ENCODE data around the gene CCL11. TPM values are rescaled to one million over a fixed set of nuclear protein-coding genes. Genes with fewer than 3 reads are reported as not detected.

CCL11 gene
- total RNA-seq, 1 donor from 2014 or later = not detected

DNA sequence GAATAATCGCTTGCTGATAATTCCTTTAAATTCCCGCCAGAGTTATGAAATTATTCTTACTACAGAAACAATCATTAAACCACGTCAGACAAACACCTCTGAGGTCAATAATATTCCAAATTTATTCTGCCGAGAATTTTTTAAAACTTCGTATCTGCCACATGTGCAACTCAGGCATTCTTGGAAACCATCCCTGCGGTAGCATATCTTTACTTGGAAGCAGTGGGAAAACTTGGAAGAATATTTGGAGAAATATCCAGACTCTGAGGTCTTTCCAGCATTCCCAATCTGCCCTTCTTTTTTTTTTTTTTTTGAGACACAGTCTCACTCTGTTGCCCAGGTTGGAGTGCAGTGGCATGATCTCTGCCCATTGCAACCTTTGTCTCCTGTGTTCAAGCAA lies 2.0 kb upstream of the CCL11 start:
- H3K27ac ChIP-seq = no peak overlapping the region
- H3K79me2 ChIP-seq (ENCODE audit: low read depth) = no peaks in the 10 kb centered on the region
- H3K27me3 Mint-ChIP-seq (ENCODE audit: insufficient read depth, low read depth) = peaks cover 5% of the 10 kb centered on the region
- DNase-seq (ENCODE audit: low spot score) = no peak
- H3K27me3 ChIP-seq = no peaks in the 10 kb centered on the region
- H3K36me3 Mint-ChIP-seq = no peaks in the 10 kb centered on the region
- no peaks in the 10 kb centered on the region for H4K20me1 ChIP-seq (ENCODE audit: low read depth)
- H3K27ac Mint-ChIP-seq = no peak overlapping the region
- no peaks in the 10 kb centered on the region for H3F3A ChIP-seq (ENCODE audit: low read depth)
- no peaks in the 10 kb centered on the region for H3K9me3 ChIP-seq (ENCODE audit: low read depth)
- H3K9me3 Mint-ChIP-seq = peaks cover 3% of the 10 kb centered on the region
- no peaks in the 10 kb centered on the region for H3K4me1 ChIP-seq
- no peak overlapping the region for H3K4me3 Mint-ChIP-seq
- TF ChIP-seq, protein P1, sequence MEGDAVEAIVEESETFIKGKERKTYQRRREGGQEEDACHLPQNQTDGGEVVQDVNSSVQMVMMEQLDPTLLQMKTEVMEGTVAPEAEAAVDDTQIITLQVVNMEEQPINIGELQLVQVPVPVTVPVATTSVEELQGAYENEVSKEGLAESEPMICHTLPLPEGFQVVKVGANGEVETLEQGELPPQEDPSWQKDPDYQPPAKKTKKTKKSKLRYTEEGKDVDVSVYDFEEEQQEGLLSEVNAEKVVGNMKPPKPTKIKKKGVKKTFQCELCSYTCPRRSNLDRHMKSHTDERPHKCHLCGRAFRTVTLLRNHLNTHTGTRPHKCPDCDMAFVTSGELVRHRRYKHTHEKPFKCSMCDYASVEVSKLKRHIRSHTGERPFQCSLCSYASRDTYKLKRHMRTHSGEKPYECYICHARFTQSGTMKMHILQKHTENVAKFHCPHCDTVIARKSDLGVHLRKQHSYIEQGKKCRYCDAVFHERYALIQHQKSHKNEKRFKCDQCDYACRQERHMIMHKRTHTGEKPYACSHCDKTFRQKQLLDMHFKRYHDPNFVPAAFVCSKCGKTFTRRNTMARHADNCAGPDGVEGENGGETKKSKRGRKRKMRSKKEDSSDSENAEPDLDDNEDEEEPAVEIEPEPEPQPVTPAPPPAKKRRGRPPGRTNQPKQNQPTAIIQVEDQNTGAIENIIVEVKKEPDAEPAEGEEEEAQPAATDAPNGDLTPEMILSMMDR (IDR thresholded peaks at IDR 0.05) = no peak
- TF ChIP-seq EZH2 (IDR thresholded peaks at IDR 0.05) = no peak
- TF ChIP-seq EZH2phosphoT487 (IDR thresholded peaks at IDR 0.05) = no peak
- no peaks in the 10 kb centered on the region for H3K36me3 ChIP-seq
- no peak overlapping the region for H3K9ac ChIP-seq
- no peaks in the 10 kb centered on the region for H3K4me1 Mint-ChIP-seq
- no peak overlapping the region for H2AFZ ChIP-seq (replicated peaks)
- no peak overlapping the region for H3K4me3 ChIP-seq
- no peak overlapping the region for H3K4me2 ChIP-seq

DNA sequence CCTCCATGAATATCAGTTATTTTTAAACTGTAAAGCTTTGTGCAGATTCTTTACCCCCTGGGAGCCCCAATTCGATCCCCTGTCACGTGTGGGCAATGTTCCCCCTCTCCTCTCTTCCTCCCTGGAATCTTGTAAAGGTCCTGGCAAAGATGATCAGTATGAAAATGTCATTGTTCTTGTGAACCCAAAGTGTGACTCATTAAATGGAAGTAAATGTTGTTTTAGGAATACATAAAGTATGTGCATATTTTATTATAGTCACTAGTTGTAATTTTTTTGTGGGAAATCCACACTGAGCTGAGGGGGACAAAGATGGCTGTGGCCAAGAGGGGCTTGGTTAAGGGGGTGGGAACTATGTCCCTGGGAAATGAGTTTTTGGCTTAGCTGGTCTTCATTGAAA lies 2.3 kb downstream of the CCL11 start:
- H3K4me1 ChIP-seq = no peaks in the 10 kb centered on the region
- H3K4me1 Mint-ChIP-seq = no peaks in the 10 kb centered on the region
- no peak for DNase-seq (ENCODE audit: low spot score)
- peaks cover 2% of the 10 kb centered on the region for H3K9me3 Mint-ChIP-seq
- H3K36me3 Mint-ChIP-seq = no peaks in the 10 kb centered on the region
- TF ChIP-seq EZH2 (IDR thresholded peaks at IDR 0.05) (no peak), EZH2phosphoT487 (IDR thresholded peaks at IDR 0.05) (no peak)
- TF ChIP-seq, protein P1 (IDR thresholded peaks at IDR 0.05) = no peak
- H4K20me1 ChIP-seq (ENCODE audit: low read depth) = no peaks in the 10 kb centered on the region
- no peaks in the 10 kb centered on the region for H3K36me3 ChIP-seq
- no peaks in the 10 kb centered on the region for H3K79me2 ChIP-seq (ENCODE audit: low read depth)
- H3K27ac ChIP-seq = no peak overlapping the region
- no peaks in the 10 kb centered on the region for H3F3A ChIP-seq (ENCODE audit: low read depth)
- no peak overlapping the region for H3K4me2 ChIP-seq
- no peak overlapping the region for H2AFZ ChIP-seq (replicated peaks)
- no peak overlapping the region for H3K4me3 ChIP-seq
- peaks cover 2% of the 10 kb centered on the region for H3K27me3 Mint-ChIP-seq (ENCODE audit: insufficient read depth, low read depth)
- no peak overlapping the region for H3K4me3 Mint-ChIP-seq
- H3K9me3 ChIP-seq (ENCODE audit: low read depth) = no peaks in the 10 kb centered on the region
- no peak overlapping the region for H3K9ac ChIP-seq
- no peaks in the 10 kb centered on the region for H3K27me3 ChIP-seq
- H3K27ac Mint-ChIP-seq = no peak overlapping the region

DNA sequence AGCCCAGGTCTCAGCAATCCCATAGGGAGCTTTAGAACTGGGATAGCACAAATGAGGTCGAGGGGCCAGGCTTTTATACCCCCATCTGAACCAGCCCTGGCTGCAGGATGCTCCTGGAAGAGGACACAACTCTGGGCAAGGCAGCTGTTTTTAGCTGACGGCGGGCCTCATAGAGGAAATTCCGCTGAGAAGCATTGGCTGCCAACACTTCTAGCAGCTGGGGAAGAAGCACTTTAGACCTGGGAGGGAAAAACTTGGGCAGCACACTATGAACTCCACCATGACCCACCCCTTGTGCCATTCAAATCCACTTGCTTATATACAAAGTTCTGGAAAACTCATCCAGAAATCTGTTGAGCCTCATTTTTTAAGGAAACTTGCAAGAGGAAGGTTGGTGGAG lies 5.0 kb downstream of the CCL11 start:
- Histone ChIP-seq H3K4me1 (no peaks in the 10 kb centered on the region), H3F3A (ENCODE audit: low read depth) (no peaks in the 10 kb centered on the region), H3K4me2 (no peak overlapping the region), H2AFZ (replicated peaks) (no peak overlapping the region), H3K79me2 (ENCODE audit: low read depth) (no peaks in the 10 kb centered on the region), H3K27me3 (no peaks in the 10 kb centered on the region), H3K27ac (no peak overlapping the region), H3K36me3 (no peaks in the 10 kb centered on the region), H3K9me3 (ENCODE audit: low read depth) (no peaks in the 10 kb centered on the region), H3K4me3 (no peak overlapping the region), H3K9ac (no peak overlapping the region), H4K20me1 (ENCODE audit: low read depth) (no peaks in the 10 kb centered on the region)
- peaks cover 2% of the 10 kb centered on the region for H3K27me3 Mint-ChIP-seq (ENCODE audit: insufficient read depth, low read depth)
- no peak overlapping the region for H3K4me3 Mint-ChIP-seq
- H3K36me3 Mint-ChIP-seq = no peaks in the 10 kb centered on the region
- no peak for DNase-seq (ENCODE audit: low spot score)
- H3K9me3 Mint-ChIP-seq = peaks cover 2% of the 10 kb centered on the region
- no peak overlapping the region for H3K27ac Mint-ChIP-seq
- H3K4me1 Mint-ChIP-seq = no peaks in the 10 kb centered on the region
- no peak for TF ChIP-seq EZH2phosphoT487 (IDR thresholded peaks at IDR 0.05)
- TF ChIP-seq EZH2 (IDR thresholded peaks at IDR 0.05) = no peak
- TF ChIP-seq, protein P1 (IDR thresholded peaks at IDR 0.05) = no peak
